ENCODE data around the gene WWTR1.
A peak's percentile ranks its signal among the peaks of the same experiment; 100 is the strongest.

Gene WWTR1

DNA sequence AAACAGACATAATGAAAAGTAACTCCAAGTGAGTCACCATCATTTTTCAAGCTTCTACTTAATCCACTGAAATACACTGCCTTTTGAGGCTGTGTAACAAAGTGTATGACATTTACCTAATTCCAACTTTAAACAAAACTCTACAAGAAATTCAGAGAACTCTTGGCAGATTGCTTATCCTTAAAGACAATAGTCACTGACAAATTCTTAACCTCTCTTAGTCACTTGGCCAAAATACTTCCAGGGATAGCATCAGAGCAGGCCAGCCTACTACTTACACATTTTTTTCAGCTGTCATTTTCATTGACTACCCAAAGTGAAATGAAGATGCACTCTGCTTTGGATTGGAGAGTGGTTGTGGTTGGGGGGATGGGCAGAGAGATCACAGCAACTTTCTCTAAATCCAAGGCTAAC lies 3.6 kb downstream of the WWTR1 start:
- DNase-seq = no peak

DNA sequence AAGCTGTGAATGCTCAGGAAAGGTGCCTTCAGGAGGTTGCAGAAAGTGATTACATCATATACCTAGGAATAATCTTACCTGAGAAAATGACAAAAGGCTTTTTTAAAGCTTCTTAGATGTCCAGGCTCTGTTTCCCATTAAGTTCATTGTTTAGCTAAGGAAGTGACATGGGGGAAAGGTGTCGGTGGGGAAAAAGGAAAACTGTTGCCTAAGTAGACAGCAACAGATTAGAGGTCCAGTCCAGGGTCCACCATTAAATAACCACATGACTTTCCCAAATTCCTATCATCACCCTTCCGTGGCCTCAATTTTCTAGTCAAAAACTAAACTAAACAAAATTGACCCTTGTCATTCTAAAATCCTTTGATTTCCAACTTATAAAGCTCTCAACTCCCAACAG lies 4.3 kb downstream of the WWTR1 start:
- no peak for DNase-seq

GRCh38 chr3:149653136-149653535 lies 4.7 kb downstream of the WWTR1 start:
- DNase-seq = no peak

GRCh38 chr3:149650828-149651227 lies 7.0 kb downstream of the WWTR1 start:
- no peak for DNase-seq

DNA sequence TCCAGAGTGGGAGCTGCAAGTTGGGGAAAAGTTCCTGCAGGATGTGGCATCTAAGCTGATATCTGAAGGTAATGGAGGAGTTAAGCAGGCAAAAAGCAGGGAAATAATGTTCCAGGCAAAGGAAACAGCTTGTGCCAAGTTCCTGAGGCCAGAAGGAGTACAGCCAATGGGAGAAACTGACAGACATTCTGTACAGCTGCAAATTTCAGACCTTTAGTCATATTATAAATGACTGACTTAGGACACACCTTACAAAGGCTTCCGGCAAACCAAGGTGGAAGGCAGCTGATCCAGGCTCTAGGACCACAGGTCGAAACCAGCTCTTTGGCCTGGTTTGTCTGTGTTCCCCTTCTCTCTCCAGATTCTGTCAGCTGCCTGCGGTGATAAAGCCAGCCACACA lies 9.3 kb downstream of the WWTR1 start:
- DNase-seq = no peak

GRCh38 chr3:149647812-149648211 lies 10.0 kb downstream of the WWTR1 start:
- DNase-seq = no peak

DNA sequence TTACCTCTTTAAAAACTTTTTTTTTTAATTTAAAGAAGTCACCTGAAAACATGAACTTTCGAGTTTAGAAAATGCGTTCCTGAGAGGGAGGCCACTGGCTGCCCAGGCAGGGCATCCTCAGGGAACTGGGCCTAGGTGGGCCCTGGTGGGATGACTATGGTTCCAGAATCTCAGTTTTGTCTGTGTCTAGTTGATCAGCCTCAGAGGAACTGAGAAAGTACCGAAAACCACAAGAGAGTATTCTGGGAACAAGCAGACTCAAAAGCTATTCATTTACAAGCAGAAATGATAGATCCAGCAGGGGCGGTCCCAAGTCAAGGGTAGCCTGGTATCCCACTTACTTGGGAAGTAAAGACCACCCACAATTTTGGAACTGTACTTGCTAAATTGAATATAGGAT lies 10.5 kb downstream of the WWTR1 start:
- no peak for DNase-seq

GRCh38 chr3:149646181-149646766 lies 11.6 kb downstream of the WWTR1 start:
- DNase-seq = no peak

DNA sequence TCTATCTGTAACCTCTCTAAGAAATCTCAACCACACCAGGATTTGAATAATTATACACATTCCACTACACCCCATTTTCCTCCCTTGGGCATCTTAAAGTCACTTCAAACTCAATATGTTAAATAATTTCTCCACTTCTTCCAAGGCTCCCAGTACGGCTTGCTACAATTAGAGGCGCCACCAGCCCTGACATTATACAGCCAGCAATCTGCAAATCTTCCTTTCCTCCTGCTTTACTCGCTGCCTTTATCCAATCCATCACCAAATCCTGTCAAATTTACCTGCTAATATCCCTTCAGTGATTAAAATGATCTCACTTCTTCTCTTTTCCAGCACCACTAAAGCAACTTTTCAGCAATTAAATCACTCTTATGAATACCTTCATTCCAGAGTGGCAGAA lies 13.9 kb downstream of the WWTR1 start:
- DNase-seq = no peak

GRCh38 chr3:149643482-149643798 lies 14.4 kb downstream of the WWTR1 start:
- no peak for DNase-seq

GRCh38 chr3:149640976-149641728 lies 16.7 kb downstream of the WWTR1 start:
- DNase-seq = no peak

- DNase-seq = no peak
Observed at GRCh38 chr3:149639093-149639486, 18.7 kb downstream of the WWTR1 start.

GRCh38 chr3:149638228-149639092 lies 19.4 kb downstream of the WWTR1 start:
- DNase-seq = no peak

DNA sequence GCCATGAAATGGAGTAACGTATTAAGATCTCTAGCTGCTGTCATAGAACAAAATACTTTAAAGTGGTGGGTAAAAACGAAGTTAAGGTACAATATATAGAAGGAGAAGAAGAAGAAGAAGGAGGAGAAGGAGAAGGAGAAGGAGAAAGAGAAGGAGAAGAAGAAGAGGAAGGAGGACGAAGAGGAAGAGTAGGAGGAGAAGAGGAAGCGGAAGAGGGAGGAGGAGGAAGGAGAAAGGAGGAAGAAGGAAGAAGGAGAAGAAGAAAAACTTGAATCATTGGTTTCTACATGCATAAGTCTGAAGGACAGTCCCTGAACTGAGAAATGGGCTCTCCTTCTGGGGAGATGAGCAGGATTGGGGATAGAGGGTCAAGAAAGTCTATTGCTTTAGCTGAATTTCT lies 22.4 kb downstream of the WWTR1 start:
- no peak for DNase-seq

- DNase-seq = no peak
Observed at GRCh38 chr3:149634573-149634972, 23.3 kb downstream of the WWTR1 start.

DNA sequence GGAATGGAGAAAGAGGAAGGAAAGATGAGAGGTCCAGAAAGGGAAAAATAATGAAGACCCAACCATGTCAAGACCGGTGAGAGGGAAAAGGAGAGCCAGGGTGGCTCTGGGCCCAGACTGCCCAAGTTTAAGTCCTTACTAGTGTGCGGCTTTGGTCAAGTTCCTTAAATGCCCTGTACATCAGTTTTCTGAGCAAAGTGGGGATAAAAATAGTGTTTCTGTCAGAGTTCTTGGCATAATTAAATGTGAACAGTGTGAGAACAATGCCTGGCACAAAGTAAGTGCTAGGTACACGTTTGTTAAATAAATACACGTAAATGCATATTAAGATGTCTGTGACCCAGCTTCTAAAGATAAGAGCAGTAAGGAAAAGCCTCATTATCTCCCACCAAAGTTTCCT lies 23.8 kb downstream of the WWTR1 start:
- DNase-seq = no peak

- no peak for DNase-seq
Observed at GRCh38 chr3:149632225-149632624, 25.6 kb downstream of the WWTR1 start.

GRCh38 chr3:149630806-149631205 lies 27.0 kb downstream of the WWTR1 start:
- no peak for DNase-seq

DNA sequence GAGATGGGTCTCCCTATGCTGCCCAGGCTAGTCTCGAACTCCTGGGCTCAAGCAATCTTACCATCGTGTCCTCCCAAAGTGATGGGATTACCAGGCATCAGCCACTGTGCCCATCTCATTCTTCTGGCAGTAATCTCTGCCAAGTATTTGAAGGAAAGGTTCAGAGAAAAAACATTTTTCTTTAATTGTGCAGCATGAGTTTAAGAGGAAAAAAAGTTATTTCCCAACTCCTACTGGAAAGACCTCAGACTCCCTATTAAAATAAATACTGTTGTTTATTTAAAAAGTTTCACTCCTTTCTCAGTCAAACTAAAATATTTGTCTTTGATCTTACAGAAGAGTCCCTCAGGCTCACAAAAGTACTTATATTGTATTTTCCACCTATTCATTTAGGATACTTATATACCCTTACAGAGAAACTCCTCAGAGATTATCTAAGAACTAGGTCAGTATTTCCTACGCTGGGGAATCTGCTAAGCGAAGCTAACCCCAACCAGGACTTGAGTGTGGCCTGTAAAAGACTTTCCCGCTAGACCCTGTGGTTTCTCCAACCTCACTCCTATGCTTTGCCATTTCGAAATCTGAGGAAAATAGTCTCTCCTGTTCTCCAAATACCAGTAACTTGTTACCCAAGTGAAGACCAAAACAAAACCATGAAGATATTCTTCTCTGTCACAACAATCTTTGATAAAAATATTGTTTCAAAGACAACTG lies 28.7 kb downstream of the WWTR1 start:
- DNase-seq = no peak

GRCh38 chr3:149626671-149627070 lies 31.2 kb downstream of the WWTR1 start:
- no peak for DNase-seq

DNA sequence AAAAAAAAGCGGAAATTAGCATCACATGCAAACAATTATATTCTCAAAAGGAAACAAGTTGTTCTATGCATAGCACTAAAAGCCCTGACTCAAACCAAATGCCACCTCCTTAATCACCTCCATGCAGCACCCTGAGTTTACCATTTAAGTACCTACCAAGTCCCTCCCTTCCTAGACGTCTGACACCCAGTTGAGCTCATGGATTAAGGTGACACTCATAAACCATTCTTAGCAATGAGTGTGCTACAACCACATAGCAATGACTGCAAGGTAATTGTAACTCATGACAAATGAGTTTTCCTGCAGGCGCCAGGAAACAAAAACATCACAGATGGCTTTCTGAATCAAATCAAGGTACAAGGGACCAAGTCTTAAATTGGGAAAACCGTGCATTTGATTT lies 32.0 kb downstream of the WWTR1 start:
- DNase-seq = no peak

GRCh38 chr3:149623824-149624223 lies 34.0 kb downstream of the WWTR1 start:
- no peak for DNase-seq

DNA sequence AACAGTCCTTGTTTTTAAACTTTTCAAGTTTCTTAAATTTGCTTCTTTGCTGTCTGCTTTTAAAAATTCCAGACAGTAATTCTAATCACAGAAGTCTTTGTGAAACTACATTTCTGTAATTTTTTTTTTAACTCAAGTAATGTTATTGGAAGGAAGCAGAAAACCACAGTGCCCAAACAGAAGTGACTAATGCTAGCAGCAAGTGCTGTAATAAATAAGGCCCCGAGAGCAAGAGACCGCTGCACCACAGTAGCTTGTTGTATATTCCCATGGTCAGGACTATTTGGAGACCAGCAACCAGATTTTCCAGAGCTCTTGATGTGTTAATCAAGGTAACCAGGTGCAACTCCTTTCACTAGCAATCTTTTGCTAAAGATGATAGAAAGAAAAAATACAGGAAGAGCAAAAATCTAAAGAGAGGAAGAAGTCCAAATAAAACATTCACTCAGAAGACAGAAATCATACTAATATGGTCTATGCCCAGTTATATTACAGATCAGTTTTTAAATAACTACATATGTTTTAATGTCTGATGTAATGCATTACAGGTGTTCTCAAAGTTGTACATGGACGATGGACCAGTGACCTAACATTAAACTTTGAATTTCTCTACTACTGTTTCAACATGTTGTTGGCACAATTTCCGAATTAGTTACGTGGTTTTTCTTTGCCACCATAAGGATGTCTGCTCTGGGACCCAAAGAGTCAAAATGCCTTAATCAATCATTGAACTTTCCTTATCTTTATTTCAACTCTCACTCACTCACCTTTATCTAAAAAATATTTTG lies 36.4 kb downstream of the WWTR1 start:
- peak; percentile 67 for DNase-seq

Measured in activated CD4-positive, alpha-beta T cell treated with anti-CD3 and anti-CD28 coated beads, Interleukin-2, amount 50 U/mL, for 16 hours (primary cell).